Choroid plexus epithelial cell (primary cell): ENCODE results near the gene DNASE2.

Source experiments
- DNase-seq: peaks from one replicate; pipeline ENCODE4 v3.0.0-alpha.2; 2010; ENCODE audit warnings: low read depth
- H3K4me3 ChIP-seq: 2 replicates; pipeline ENCODE4 v1.5.1; 2011; ENCODE audit warnings: low read depth, mild to moderate bottlenecking, control low read depth, low read length, moderate library complexity
- CTCF ChIP-seq: conservative IDR thresholded peaks from 2 replicates; pipeline ENCODE4 v1.5.1; 2011; ENCODE audit warnings: low read depth, mild to moderate bottlenecking, control low read depth, inconsistent platforms, low read length, moderate library complexity

DNASE2 gene

GRCh38 chr19:12875086-12875485, 6.2 kb downstream of the DNASE2 start:
- no peak for TF ChIP-seq CTCF
- no peak overlapping the region for H3K4me3 ChIP-seq
- DNase-seq: no peak

DNA sequence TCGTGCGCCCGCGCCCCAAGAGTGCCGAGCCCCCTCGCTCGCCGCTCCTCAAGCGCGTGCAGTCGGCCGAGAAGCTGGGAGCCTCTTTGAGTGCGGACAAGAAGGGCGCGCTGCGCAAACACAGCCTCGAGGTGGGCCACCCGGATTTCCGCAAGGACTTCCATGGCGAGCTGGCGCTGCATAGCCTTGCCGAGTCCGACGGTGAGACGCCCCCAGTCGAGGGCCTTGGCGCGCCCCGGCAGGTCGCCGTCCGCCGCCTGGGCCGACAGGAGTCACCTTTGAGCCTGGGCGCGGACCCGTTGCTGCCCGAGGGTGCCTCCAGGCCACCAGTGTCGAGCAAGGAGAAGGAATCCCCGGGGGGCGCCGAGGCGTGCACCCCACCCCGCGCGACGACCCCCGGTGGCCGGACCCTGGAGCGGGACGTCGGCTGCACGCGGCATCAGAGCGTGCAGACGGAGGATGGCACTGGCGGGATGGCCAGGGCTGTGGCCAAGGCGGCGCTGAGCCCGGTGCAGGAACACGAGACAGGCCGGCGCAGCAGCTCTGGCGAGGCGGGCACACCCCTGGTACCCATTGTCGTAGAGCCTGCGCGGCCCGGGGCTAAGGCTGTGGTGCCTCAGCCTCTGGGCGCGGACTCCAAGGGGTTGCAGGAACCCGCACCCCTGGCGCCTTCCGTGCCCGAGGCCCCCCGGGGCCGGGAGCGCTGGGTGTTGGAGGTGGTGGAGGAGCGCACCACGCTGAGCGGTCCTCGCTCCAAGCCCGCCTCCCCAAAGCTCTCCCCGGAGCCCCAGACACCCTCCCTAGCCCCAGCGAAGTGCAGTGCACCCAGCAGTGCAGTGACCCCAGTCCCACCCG, 7.1 kb downstream of the DNASE2 start:
- H3K4me3 ChIP-seq: no peak overlapping the region
- no peak for DNase-seq
- no peak for TF ChIP-seq CTCF

DNA sequence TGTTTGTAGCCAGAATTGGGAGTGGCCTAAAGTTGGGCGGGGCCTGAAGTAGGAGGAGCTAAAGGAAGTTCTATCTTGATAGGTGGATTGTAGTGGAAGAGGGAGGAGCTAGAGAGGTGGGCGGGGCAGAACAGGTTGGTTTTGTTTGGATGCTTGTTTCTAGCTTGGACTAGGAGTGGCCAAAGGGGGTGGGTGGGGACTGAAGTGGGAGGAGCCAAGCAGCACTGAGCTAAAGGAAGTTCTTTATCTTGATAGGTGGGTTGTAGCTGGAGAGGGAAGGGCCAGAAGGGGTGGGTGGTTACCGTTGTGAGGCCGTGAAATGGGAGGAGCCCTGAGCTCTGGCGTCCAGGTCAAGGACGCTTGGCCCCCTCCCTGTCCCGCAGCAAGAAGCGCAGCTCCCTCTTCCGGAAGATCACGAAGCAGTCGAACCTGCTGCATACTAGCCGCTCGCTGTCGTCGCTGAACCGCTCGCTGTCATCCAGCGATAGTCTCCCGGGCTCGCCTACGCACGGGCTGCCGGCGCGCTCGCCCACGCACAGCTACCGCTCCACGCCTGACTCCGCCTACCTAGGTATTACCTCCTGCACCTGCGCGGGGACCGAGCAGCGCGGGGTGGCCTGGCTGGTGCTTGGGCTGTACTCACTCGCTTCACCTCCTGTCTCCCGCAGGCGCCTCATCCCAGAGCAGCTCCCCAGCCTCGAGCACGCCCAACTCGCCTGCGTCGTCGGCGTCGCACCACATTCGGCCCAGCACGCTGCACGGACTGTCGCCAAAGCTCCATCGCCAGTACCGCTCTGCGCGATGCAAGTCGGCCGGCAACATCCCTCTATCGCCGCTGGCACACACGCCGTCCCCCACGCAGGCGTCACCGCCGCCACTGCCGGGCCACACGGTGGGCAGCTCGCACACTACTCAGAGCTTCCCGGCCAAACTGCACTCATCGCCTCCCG, 8.0 kb downstream of the DNASE2 start:
- DNase-seq: peak; percentile 62
- peak overlapping the region; percentile 24 for H3K4me3 ChIP-seq
- TF ChIP-seq CTCF: no peak

- no peak for DNase-seq
- H3K4me3 ChIP-seq: no peak overlapping the region
- no peak for TF ChIP-seq CTCF
Measured at GRCh38 chr19:12872255-12872654, 9.0 kb downstream of the DNASE2 start.

DNA sequence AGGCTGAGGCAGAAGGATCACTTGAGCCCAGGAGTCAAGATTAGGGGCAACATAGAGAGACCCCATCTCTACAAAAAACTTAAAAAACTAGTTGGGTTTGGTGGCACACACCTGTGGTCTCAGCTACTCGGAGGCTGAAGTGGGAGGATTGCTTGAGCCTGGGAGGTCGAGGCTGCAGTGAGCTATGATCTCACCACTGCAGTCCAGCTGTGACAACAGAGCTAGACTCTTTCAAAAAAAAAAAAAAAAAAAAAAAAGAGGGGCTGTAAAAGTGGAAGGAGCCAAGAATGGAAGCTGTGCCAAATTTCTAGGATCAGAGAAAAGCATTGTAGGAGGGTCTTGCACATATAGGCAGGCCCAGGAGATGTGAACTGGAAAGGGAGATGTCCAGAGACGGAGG, 9.6 kb downstream of the DNASE2 start:
- no peak overlapping the region for H3K4me3 ChIP-seq
- DNase-seq: no peak
- TF ChIP-seq CTCF: no peak

- DNase-seq: peak; percentile 35
- no peak overlapping the region for H3K4me3 ChIP-seq
- TF ChIP-seq CTCF: no peak
Measured at GRCh38 chr19:12868540-12869112, 12.6 kb downstream of the DNASE2 start.
